Neural cell (in vitro differentiated cells): ENCODE measurements around the gene MLLT6. TPM values are rescaled to one million over a fixed set of nuclear protein-coding genes. Genes with fewer than 3 reads are reported as not detected.

ENCODE experiments used
- H2AFZ ChIP-seq: fragments of 200-600, 300-800 bp; sonication (generic), shearing (Covaris generic); 2 replicates; pipeline ENCODE4 v1.6.0; 2014; ENCODE audit warnings: low read depth, mild to moderate bottlenecking, antibody characterized with exemption, low read length, moderate library complexity
- H3F3A ChIP-seq: fragments of 200-600 bp; shearing (Covaris generic); 2 replicates; pipeline ENCODE4 v1.6.1; 2016; ENCODE audit warnings: mild to moderate bottlenecking, moderate library complexity, mixed read lengths, antibody characterized with exemption, low read length; ENCODE audit not compliant: insufficient read depth, poor library complexity, severe bottlenecking
- H3K27ac ChIP-seq: fragments of 200-600, 300-800 bp; sonication (generic), shearing (Covaris generic); 2 replicates; pipeline ENCODE4 v1.5.1; 2014; ENCODE audit warnings: mild to moderate bottlenecking, low read length, moderate library complexity
- H3K27me3 ChIP-seq: fragments of 300-800, 200-600 bp; sonication (generic), shearing (Covaris generic); 2 replicates; pipeline ENCODE4 v1.6.0; 2014; ENCODE audit warnings: mild to moderate bottlenecking, low read depth, low read length, moderate library complexity; ENCODE audit not compliant: insufficient read depth
- H3K36me3 ChIP-seq: fragments of 300-800, 200-600 bp; sonication (generic), shearing (Covaris generic); 2 replicates; pipeline ENCODE4 v1.5.1; 2014; ENCODE audit warnings: mild to moderate bottlenecking, antibody characterized with exemption, low read length, moderate library complexity; ENCODE audit not compliant: insufficient read depth
- H3K4me2 ChIP-seq: fragments of 300-800, 200-600 bp; sonication (generic), shearing (Covaris generic); 2 replicates; pipeline ENCODE4 v1.6.0; 2014; ENCODE audit warnings: mild to moderate bottlenecking, low read length
- H3K4me3 ChIP-seq: fragments of 300-800, 200-600 bp; sonication (generic), shearing (Covaris generic); 2 replicates; pipeline ENCODE4 v1.5.1; 2014; ENCODE audit warnings: mild to moderate bottlenecking, low read length, moderate library complexity
- H3K79me2 ChIP-seq: fragments of 200-600 bp; shearing (Covaris generic); replicated peaks from 2 replicates; pipeline ENCODE4 v1.6.0; 2014; ENCODE audit warnings: mild to moderate bottlenecking, low read length, moderate library complexity; ENCODE audit not compliant: insufficient read depth
- H3K9ac ChIP-seq: fragments of 300-800, 200-600 bp; sonication (generic), shearing (Covaris generic); 2 replicates; pipeline ENCODE4 v1.6.1; 2016; ENCODE audit warnings: mild to moderate bottlenecking, low read length, mixed read lengths
- H3K9me2 ChIP-seq: fragments of 200-600 bp; shearing (Covaris generic); 2 replicates; pipeline ENCODE4 v1.6.1; 2016; ENCODE audit warnings: mild to moderate bottlenecking, low read length, mixed read lengths; ENCODE audit not compliant: insufficient read depth
- H3K9me3 ChIP-seq: fragments of 200-600, 300-800 bp; sonication (generic), shearing (Covaris generic); 2 replicates; pipeline ENCODE4 v1.6.1; 2016; ENCODE audit warnings: mild to moderate bottlenecking, mixed run types, low read length, moderate library complexity, mixed read lengths
- H4K20me1 ChIP-seq: fragments of 200-600 bp; shearing (Covaris generic); 2 replicates; pipeline ENCODE4 v1.6.1; 2016; ENCODE audit warnings: mild to moderate bottlenecking, mixed run types; ENCODE audit not compliant: insufficient read depth
- CTCF ChIP-seq: fragments of 450-650 bp; IDR thresholded peaks from 2 replicates; pipeline ENCODE4 v1.5.1; 2014; ENCODE audit warnings: antibody characterized with exemption, mild to moderate bottlenecking, moderate library complexity; ENCODE audit not compliant: poor library complexity, severe bottlenecking
- EP300 ChIP-seq: fragments of 450-650 bp; conservative IDR thresholded peaks from 2 replicates; pipeline ENCODE4 v1.6.1; 2014; ENCODE audit warnings: antibody characterized with exemption, mild to moderate bottlenecking, moderate library complexity; ENCODE audit not compliant: poor library complexity, severe bottlenecking
- EZH2 ChIP-seq: fragments of 200-600, 300-800 bp; shearing (Covaris generic), sonication (generic); IDR thresholded peaks from 2 replicates; pipeline ENCODE4 v1.6.1; 2014; ENCODE audit warnings: antibody characterized with exemption, low read length, borderline replicate concordance, mild to moderate bottlenecking; ENCODE audit not compliant: insufficient read depth, poor library complexity, severe bottlenecking
- MXI1 ChIP-seq: fragments of 450-650 bp; conservative IDR thresholded peaks from 2 replicates; pipeline ENCODE4 v1.6.1; 2014; ENCODE audit warnings: antibody characterized with exemption, mild to moderate bottlenecking; ENCODE audit not compliant: poor library complexity, severe bottlenecking
- POLR2AphosphoS5 ChIP-seq: IDR thresholded peaks from 2 replicates; pipeline ENCODE4 v1.6.1; 2012
- RAD21 ChIP-seq: fragments of 450-650 bp; conservative IDR thresholded peaks from 2 replicates; pipeline ENCODE4 v1.6.1; 2014; ENCODE audit warnings: antibody characterized with exemption, mild to moderate bottlenecking, moderate library complexity
- REST ChIP-seq: IDR thresholded peaks from 2 replicates; pipeline ENCODE4 v1.6.1; 2012; ENCODE audit warnings: borderline replicate concordance
- SMC3 ChIP-seq: fragments of 450-650 bp; conservative IDR thresholded peaks from 2 replicates; pipeline ENCODE4 v1.6.1; 2014; ENCODE audit warnings: antibody characterized with exemption, mild to moderate bottlenecking, moderate library complexity; ENCODE audit not compliant: poor library complexity
- TAF1 ChIP-seq: IDR thresholded peaks from 2 replicates; pipeline ENCODE4 v1.6.1; 2012; ENCODE audit warnings: low read depth
- polyA minus RNA-seq: library from RNA; depleted of rRNA, polyadenylated mRNA; stranded (reverse); fragments of >200 nt; gene quantifications from 2 replicates; pipeline ENCODE4 v1.2.3, GENCODE V29; 2014
- polyA plus RNA-seq: library from polyadenylated mRNA; depleted of rRNA; stranded (reverse); fragments of >200 nt; gene quantifications from 2 replicates; pipeline ENCODE4 v1.2.3, GENCODE V29; 2014

MLLT6 gene
- polyA plus RNA-seq (19.7 and 26.0 TPM in 2 replicates), polyA minus RNA-seq (44.8 and 47.6 TPM in 2 replicates)

DNA sequence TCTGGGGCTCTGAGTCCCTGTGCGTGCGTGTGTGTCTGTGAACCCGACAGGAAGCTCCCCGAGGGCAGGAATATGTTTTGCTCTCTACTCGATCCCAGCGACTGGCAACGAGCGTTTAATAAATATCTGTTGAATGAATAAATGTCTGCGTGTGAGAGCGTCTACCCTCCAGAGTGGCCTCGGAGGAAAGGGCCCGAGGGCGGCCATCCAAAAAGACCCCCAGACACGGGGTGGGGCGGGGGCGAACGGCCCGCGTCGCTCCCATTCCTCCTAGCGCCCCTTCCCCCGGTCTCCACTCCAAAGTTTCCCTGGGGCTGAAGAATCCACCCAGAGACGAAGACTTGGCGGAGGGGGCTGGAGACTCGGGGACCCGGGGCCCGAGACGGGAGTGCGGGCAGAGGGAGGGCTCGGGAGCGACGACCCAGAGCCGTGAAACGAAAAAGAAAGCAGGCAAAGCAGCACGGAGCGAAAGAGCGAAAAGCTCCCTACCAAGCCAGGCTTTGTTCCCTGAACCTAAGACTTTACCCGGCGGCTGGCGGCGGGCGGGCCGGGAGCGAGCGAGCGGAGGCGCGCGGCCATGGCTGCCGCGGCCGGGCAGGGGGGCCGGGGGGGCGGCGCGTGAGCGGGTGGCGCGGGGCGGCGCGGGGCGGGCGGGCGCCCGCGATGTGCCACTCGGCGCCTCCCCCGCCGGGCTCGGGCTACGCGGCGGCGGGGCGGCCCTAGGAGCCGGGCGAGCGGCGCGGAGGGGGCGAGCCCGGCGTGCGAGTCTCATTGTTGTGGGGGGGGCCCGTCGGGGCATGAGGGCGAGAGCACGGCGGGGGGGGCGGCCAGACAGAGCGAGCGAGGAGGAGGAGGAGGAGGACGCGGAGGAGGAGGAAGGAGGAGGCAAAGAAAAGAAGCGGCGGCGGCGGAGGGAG, at the start of gene MLLT6:
Gene MLLT6 (plus strand): TSS at position 668 of the 917 bp plus-strand sequence. CDS start 360 bp downstream, outside the sequence.
- peak within 1 kb of the TSS; percentile 65 for H2AFZ ChIP-seq
- H3K36me3 ChIP-seq: no peaks in the 10 kb centered on the region
- TF ChIP-seq REST (no peak), SMC3 (no peak), CTCF (no peak), MXI1 (no peak), TAF1 (no peak), EP300 (no peak), RAD21 (no peak), POLR2AphosphoS5 (no peak), EZH2 (no peak)
- no peaks in the 10 kb centered on the region for H3F3A ChIP-seq
- peaks cover 19% of the 10 kb centered on the region for H3K79me2 ChIP-seq
- H3K4me3 ChIP-seq: peak within 1 kb of the TSS; percentile 91
- no peak within 1 kb of the TSS for H3K27ac ChIP-seq
- H3K9me3 ChIP-seq: no peaks in the 10 kb centered on the region
- no peaks in the 10 kb centered on the region for H3K9me2 ChIP-seq
- peaks cover 21% of the 10 kb centered on the region for H3K27me3 ChIP-seq
- H4K20me1 ChIP-seq: no peaks in the 10 kb centered on the region
- H3K4me2 ChIP-seq: peak within 1 kb of the TSS; percentile 92
- peak within 1 kb of the TSS; percentile 67 for H3K9ac ChIP-seq

DNA sequence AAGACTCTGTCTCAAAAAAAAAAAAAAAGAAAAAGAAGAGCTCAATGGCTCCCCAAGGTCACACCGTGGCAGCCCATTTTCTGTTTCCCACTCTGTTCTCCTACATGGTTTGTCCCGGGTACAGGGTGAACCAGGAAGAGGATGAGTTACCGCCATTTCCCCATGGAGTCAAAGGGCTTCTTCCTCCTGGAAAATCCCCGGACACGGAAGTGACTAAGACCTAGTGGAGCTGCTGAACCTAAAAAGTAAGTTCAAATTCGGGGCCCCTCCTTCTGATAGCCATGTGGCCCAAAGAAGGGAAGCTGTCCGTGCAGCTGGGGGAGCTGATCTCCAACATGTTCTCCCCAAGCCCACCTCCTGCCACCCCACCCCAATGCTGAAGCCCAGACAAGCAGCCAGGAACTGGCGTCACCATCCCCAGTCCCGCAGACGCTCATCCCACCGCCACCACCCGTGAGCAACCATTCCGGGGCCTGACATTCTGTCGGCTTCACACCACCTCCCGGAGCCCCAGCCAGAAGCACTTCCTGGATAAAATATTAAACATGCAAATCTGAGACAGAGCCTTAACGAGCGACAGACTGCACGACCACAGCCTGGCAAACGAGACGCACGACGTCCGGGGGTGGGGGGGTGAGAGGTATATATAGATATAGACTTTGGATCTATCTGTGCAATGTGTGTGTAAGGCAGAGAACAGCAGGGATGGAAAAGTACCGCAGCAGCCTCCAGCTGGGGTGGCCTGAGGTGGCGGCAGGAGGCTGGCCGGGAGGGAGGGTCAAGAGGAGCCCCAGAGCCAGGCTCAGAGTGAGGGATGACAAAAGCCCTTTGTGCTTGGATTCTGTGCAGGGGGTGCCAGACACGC, 47.9 kb upstream of the MLLT6 start:
- no peak overlapping the region for H3K27ac ChIP-seq
- H3K4me2 ChIP-seq: no peak overlapping the region
- TF ChIP-seq TAF1 (no peak), POLR2AphosphoS5 (no peak), MXI1 (no peak), SMC3 (no peak), CTCF (no peak), EZH2 (no peak), EP300 (no peak), REST (no peak), RAD21 (no peak)
- no peaks in the 10 kb centered on the region for H3K36me3 ChIP-seq
- H4K20me1 ChIP-seq: no peaks in the 10 kb centered on the region
- no peaks in the 10 kb centered on the region for H3K79me2 ChIP-seq
- no peak overlapping the region for H3K4me3 ChIP-seq
- no peaks in the 10 kb centered on the region for H3F3A ChIP-seq
- H2AFZ ChIP-seq: no peak overlapping the region
- H3K9me2 ChIP-seq: no peaks in the 10 kb centered on the region
- H3K27me3 ChIP-seq: no peaks in the 10 kb centered on the region
- H3K9ac ChIP-seq: no peak overlapping the region
- H3K9me3 ChIP-seq: no peaks in the 10 kb centered on the region
